Kidney (tissue), 22 donors: ENCODE measurements around the gene UQCRHL. TPM values are rescaled to one million over a fixed set of nuclear protein-coding genes. Genes with fewer than 3 reads are reported as not detected.
"Not testable (repeated sequence)": the region's sequence is repeated elsewhere in the genome, so short reads cannot be mapped to it uniquely, and the experiment has no call there.

Source experiments
- DNase-seq, 5 donors: peaks; one replicate each; pipeline ENCODE4 v3.0.0-alpha.2; 2013 to 2020
- FAIRE-seq: peaks from 2 replicates; lab custom pipeline; 2012; peaks lifted over from hg19 to GRCh38; lab: Jason Lieb, UNC
- H3K27ac ChIP-seq, 2 donors: one replicate each; pipeline ENCODE4 v1.7.0; 2013; ENCODE audit warnings: low read depth in 2 of 2, low read length in 2 of 2, inconsistent platforms in 1 of 2
- H3K27me3 ChIP-seq: one replicate; pipeline ENCODE4 v1.7.1; 2013; ENCODE audit warnings: low read length, inconsistent platforms; ENCODE audit not compliant: control insufficient read depth, insufficient read depth
- H3K36me3 ChIP-seq, 3 donors: one replicate each; pipeline versions ENCODE4 v1.7.0 to v1.7.1; 2013; ENCODE audit warnings: low read length in 3 of 3, control low read depth in 1 of 3, inconsistent platforms in 1 of 3; ENCODE audit not compliant: insufficient read depth in 3 of 3, control insufficient read depth in 2 of 3
- H3K4me1 ChIP-seq, 3 donors: one replicate each; pipeline versions ENCODE4 v1.7.0 to v1.7.1; 2013; ENCODE audit warnings: low read length in 3 of 3, inconsistent platforms in 1 of 3, low read depth in 1 of 3; ENCODE audit not compliant: control insufficient read depth in 2 of 3, insufficient read depth in 2 of 3
- H3K4me3 ChIP-seq, 3 donors: one replicate each; pipeline versions ENCODE4 v1.7.0 to v1.8.1; 2013; ENCODE audit warnings: low read length in 3 of 3, control low read depth in 1 of 3, inconsistent platforms in 1 of 3
- H3K9ac ChIP-seq, 3 donors: one replicate each; pipeline versions ENCODE4 v1.7.0 to v1.7.1; 2013; ENCODE audit warnings: low read length in 3 of 3, control low read depth in 1 of 3, inconsistent platforms in 1 of 3
- H3K9me3 ChIP-seq, 3 donors: one replicate each; pipeline versions ENCODE4 v1.7.0 to v1.7.1; 2013; ENCODE audit warnings: low read length in 3 of 3, control low read depth in 1 of 3, inconsistent platforms in 1 of 3; ENCODE audit not compliant: control insufficient read depth in 2 of 3, insufficient read depth in 1 of 3
- intact Hi-C: fragments of 100-400 bp; cut with DNase I; formaldehyde crosslinking; loops from one replicate; pipeline ENCODE4 v1.11.1; 2022
- long read RNA-seq, 10 donors: library from polyadenylated mRNA in 1 of 10; unstranded in 1 of 10; transcript quantifications; one replicate each; pipeline ENCODE4 v2.0.0 and lab custom pipeline, GENCODE V29; 2021 to 2026
- polyA plus RNA-seq: library from polyadenylated mRNA; stranded (reverse); fragments of 350-450 nt; fragmentation: Illumina TruSeq; extraction: RNeasy Lipid Tissue Mini Kit (QIAGEN cat#74804); gene quantifications from one replicate; pipeline ENCODE4 v1.2.3, GENCODE V29; 2014; ENCODE audit warnings: low read depth, low replicate concordance; ENCODE audit not compliant: insufficient read depth
- total RNA-seq: library from RNA; stranded (reverse); fragmentation: NEBNext Ultra II Directional; extraction: Animal tissue kit (Norgen Biotek cat#: 25700); gene quantifications from one replicate; pipeline ENCODE4 v1.2.1, GENCODE V29; 2021
- TF ChIP-seq, protein P1 (sequence below): IDR thresholded peaks from 3 replicates; pipeline ENCODE4 v1.5.1; 2012; ENCODE audit warnings: mild to moderate bottlenecking, moderate library complexity, borderline replicate concordance; ENCODE audit not compliant: insufficient read depth; ENCODE audit errors: extremely low read depth
- donor health status: control.
- donor health status: control.
- donor health status: control.
- donor health status: control.
- donor health status: control.
- donor health status: DM: yes; HTN: yes; CAD: no.
- donor health status: Normal renal cell carcinoma (clear cell type).

UQCRHL gene
- 0.91 TPM for total RNA-seq
- polyA plus RNA-seq: 11.8 TPM
- long read RNA-seq, donor 1, transcript UQCRHL-201 (1 exons, 2,180 nt): major isoform, 9 of 9 reads
- long read RNA-seq, donor 1, partial matches to known transcripts: 0 of 9 reads
- long read RNA-seq, donor 1, other reads (novel, unspliced or antisense): 0 of 9 reads
- long read RNA-seq, donor 2, transcript UQCRHL-201 (1 exons, 2,180 nt): major isoform, 6 of 6 reads
- long read RNA-seq, donor 2, partial matches to known transcripts: 0 of 6 reads
- long read RNA-seq, donor 2, other reads (novel, unspliced or antisense): 0 of 6 reads
- long read RNA-seq, donor 3, transcript UQCRHL-201 (1 exons, 2,180 nt): major isoform, 15 of 15 reads
- long read RNA-seq, donor 3, partial matches to known transcripts: 0 of 15 reads
- long read RNA-seq, donor 3, other reads (novel, unspliced or antisense): 0 of 15 reads
- long read RNA-seq, donor 4, transcript UQCRHL-201 (1 exons, 2,180 nt): major isoform, 6 of 6 reads
- long read RNA-seq, donor 4, partial matches to known transcripts: 0 of 6 reads
- long read RNA-seq, donor 4, other reads (novel, unspliced or antisense): 0 of 6 reads
- long read RNA-seq, donor 5, partial matches to known transcripts: 0 of 2 reads
- long read RNA-seq, donor 5, other reads (novel, unspliced or antisense): 0 of 2 reads
- long read RNA-seq, donor 6, transcript UQCRHL-201 (1 exons, 2,180 nt): major isoform, 36 of 36 reads
- long read RNA-seq, donor 6, partial matches to known transcripts: 0 of 36 reads
- long read RNA-seq, donor 6, other reads (novel, unspliced or antisense): 0 of 36 reads
- long read RNA-seq, donor 7: 0 reads
- long read RNA-seq, donor 8, transcript UQCRHL-201 (1 exons, 2,180 nt): major isoform, 15 of 15 reads
- long read RNA-seq, donor 8, partial matches to known transcripts: 0 of 15 reads
- long read RNA-seq, donor 8, other reads (novel, unspliced or antisense): 0 of 15 reads
- long read RNA-seq, donor 9, partial matches to known transcripts: 0 of 4 reads
- long read RNA-seq, donor 9, other reads (novel, unspliced or antisense): 0 of 4 reads
- long read RNA-seq, donor 10, transcript UQCRHL-201 (1 exons, 2,180 nt): major isoform, 13 of 13 reads
- long read RNA-seq, donor 10, partial matches to known transcripts: 0 of 13 reads
- long read RNA-seq, donor 10, other reads (novel, unspliced or antisense): 0 of 13 reads

DNA sequence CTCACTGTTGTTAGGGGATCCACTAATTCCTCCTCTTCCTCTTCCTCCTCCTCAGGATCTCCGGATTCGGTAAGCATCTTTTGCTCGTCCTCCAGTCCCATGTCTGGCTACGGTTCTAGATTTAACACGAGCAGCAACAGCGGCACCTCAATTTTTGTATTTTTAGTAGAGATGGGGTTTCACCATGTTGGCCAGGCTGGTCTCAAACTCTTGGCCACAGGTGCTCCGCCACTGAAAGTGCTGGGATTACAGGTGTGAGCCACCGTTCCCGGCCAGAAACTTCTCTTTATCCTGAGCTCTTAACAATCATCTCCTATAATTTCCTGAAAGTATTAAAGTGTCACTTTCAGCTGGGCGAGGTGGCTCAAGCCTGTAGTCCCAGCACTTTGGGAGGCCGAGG, at the start of gene UQCRHL:
Gene UQCRHL (minus strand): TSS at position 101 of the 400 bp plus-strand sequence. CDS start 0 bp downstream, at position 101.
- H3K27ac ChIP-seq, H3K4me1 ChIP-seq, H3K9me3 ChIP-seq, intact Hi-C loops, FAIRE-seq, H3K27me3 ChIP-seq, H3K36me3 ChIP-seq, H3K9ac ChIP-seq, H3K4me3 ChIP-seq: not testable (repeated sequence)
- DNase-seq: peak in 1 of 5 donors; percentile 23

DNA sequence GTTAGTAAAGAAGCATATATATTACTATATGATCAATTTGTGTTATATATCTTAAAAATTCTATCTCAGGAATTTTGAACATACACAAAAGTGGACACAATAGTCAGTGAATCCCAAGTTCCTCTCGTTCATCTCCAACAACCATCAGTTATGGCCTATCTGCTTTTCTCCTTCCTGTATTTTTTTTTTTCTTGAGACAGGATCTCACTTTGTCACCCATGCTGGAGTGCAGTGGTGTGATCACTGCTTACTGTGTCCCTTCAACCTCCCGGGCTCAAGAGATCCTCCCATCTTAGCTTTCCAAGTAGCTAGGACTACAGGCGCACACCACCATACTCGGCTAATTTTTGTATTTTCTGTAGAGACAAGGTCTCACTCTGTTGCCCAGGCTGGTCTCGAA, 49.4 kb upstream of the UQCRHL start:
- Histone ChIP-seq H3K36me3 (no peaks in the 10 kb centered on the region), H3K9me3 (no peaks in the 10 kb centered on the region), H3K4me1 (peaks cover 0 to 3% (median under 1%) of the 10 kb centered on the region in 3 donors), H3K9ac (no peak overlapping the region), H3K27ac (no peak overlapping the region), H3K4me3 (no peak overlapping the region), H3K27me3 (no peaks in the 10 kb centered on the region)
- no peak for DNase-seq
- intact Hi-C loops: no loop called here
- FAIRE-seq: no peak
- TF ChIP-seq, protein P1, sequence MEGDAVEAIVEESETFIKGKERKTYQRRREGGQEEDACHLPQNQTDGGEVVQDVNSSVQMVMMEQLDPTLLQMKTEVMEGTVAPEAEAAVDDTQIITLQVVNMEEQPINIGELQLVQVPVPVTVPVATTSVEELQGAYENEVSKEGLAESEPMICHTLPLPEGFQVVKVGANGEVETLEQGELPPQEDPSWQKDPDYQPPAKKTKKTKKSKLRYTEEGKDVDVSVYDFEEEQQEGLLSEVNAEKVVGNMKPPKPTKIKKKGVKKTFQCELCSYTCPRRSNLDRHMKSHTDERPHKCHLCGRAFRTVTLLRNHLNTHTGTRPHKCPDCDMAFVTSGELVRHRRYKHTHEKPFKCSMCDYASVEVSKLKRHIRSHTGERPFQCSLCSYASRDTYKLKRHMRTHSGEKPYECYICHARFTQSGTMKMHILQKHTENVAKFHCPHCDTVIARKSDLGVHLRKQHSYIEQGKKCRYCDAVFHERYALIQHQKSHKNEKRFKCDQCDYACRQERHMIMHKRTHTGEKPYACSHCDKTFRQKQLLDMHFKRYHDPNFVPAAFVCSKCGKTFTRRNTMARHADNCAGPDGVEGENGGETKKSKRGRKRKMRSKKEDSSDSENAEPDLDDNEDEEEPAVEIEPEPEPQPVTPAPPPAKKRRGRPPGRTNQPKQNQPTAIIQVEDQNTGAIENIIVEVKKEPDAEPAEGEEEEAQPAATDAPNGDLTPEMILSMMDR: no peak

DNA sequence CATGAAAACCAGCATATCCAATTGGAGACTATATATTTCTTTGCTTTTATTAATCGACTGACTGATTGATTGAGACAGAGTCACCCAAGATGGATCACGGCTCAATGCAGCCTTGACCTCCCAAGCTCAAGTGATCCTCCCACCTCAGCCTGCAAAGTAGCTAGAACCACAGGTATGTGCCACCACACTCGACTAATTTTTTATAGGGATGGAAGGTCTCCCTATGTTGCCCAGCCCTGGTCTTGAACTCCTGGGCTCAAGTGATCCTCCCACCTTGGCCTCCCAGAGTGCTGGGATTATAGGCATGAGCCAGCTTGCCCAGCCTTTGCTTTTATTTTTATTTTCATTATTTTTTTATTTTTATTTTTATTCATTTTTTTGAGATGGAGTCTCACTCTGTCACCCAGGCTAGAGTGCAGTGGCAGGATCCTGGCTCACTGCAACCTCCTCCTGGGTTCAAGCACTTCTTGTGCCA, 45.4 kb upstream of the UQCRHL start:
- Histone ChIP-seq H3K9me3 (no peaks in the 10 kb centered on the region), H3K4me1 (peaks cover 6 to 16% (median 6%) of the 10 kb centered on the region in 3 donors), H3K9ac (no peak overlapping the region), H3K27ac (no peak overlapping the region), H3K36me3 (no peaks in the 10 kb centered on the region), H3K27me3 (no peaks in the 10 kb centered on the region), H3K4me3 (no peak overlapping the region)
- DNase-seq: peak in 1 of 5 donors; percentile 19
- TF ChIP-seq, protein P1: no peak
- intact Hi-C loops: no loop called here
- FAIRE-seq: no peak
